Testis (tissue), 3 donors: ENCODE measurements around the gene CCDC150. TPM values are rescaled to one million over a fixed set of nuclear protein-coding genes. Genes with fewer than 3 reads are reported as not detected.

ENCODE experiments used
- DNase-seq: peaks from one replicate; pipeline ENCODE4 v3.0.0-alpha.2; 2019
- H3K27ac ChIP-seq, 2 donors: fragments of 200-600 bp; sonication (generic); one replicate each; pipeline ENCODE4 v1.5.1; 2019
- H3K27me3 ChIP-seq: fragments of 200-600 bp; sonication (generic); one replicate; pipeline ENCODE4 v1.5.1; 2019
- H3K36me3 ChIP-seq: fragments of 200-600 bp; sonication (generic); one replicate; pipeline ENCODE4 v1.5.1; 2017; ENCODE audit warnings: low read depth; ENCODE audit errors: missing control alignments
- H3K4me1 ChIP-seq: fragments of 200-600 bp; sonication (generic); one replicate; pipeline ENCODE4 v1.5.1; 2019
- H3K4me3 ChIP-seq, 2 donors: fragments of 200-600 bp; sonication (generic); one replicate each; pipeline ENCODE4 v1.5.1; 2017 to 2019
- H3K9me3 ChIP-seq: fragments of 200-600 bp; sonication (generic); one replicate; pipeline ENCODE4 v1.5.1; 2017
- CTCF ChIP-seq, 3 experiments: fragments of 450-650 bp in 2 of 3; fragments of 200-600 bp in 1 of 3; sonication (generic) in 1 of 3; IDR thresholded peaks; one replicate each; pipeline ENCODE4 v1.5.1; 2016 to 2019; ENCODE audit warnings: antibody characterized with exemption in 3 of 3, mild to moderate bottlenecking in 2 of 3, moderate library complexity in 1 of 3
- POLR2A ChIP-seq: fragments of 450-650 bp; IDR thresholded peaks from one replicate; pipeline ENCODE4 v1.6.1; 2017; ENCODE audit warnings: antibody characterized with exemption, mild to moderate bottlenecking, moderate library complexity
- WGBS, 2 donors: methylation state at CpG; one replicate each; pipeline ENCODE4 v1.1.5; 2018; 5-methylcytosine and 5-hydroxymethylcytosine counted together
- intact Hi-C: fragments of 100-400 bp; cut with DNase I; formaldehyde crosslinking; loops from one replicate; pipeline ENCODE4 v1.15.1; 2023; ENCODE audit warnings: low total_unique reads
- polyA plus RNA-seq: library from polyadenylated mRNA; stranded (reverse); fragments of 350-450 nt; fragmentation: Illumina TruSeq; extraction: RNeasy Lipid Tissue Mini Kit (QIAGEN cat#74804); gene quantifications from one replicate; pipeline ENCODE4 v1.2.3, GENCODE V29; 2014; ENCODE audit warnings: low read depth, low replicate concordance; ENCODE audit not compliant: insufficient read depth
- total RNA-seq, 2 donors: library from RNA; depleted of rRNA; stranded (reverse); fragments of >200 nt; gene quantifications; one replicate each; pipeline ENCODE4 v1.2.3, GENCODE V29; 2016

CCDC150 gene
- total and polyA plus RNA-seq, 3 donors from 2014 or later, result 22.7 to 52.0 (median 31.7) TPM

DNA sequence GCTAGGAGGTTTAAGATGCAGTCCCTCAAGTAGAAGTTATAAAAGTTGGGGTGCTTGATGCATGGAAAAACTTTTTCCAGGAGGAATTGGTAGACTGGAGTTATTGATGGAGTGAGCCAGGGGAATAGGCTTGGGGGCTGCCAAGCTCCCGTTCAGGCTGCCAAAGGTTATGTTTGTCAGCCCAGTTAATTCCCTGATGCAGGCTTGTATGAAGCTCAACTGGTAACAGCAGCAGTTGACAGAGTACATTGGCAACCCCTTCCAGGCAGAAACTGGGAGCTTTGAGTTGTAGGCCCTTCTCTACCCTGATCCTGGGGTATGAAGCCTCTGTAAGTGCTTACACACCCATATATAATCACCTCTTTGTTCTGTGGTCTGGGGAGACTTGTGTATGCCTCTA, 16.2 kb downstream of the CCDC150 start:
- H3K9me3 ChIP-seq, result no peaks in the 10 kb centered on the region
- no peaks in the 10 kb centered on the region for H3K4me1 ChIP-seq
- WGBS, 2 donors, result 75 to 90% methylated on average over 1 of the region's 1 CpG
- H3K27me3 ChIP-seq, result no peaks in the 10 kb centered on the region
- H3K4me3 ChIP-seq, result no peak overlapping the region
- no peak for DNase-seq
- intact Hi-C loops, result no loop called here
- no peak for TF ChIP-seq CTCF (IDR thresholded peaks at IDR 0.05)
- TF ChIP-seq POLR2A, result no peak
- no peaks in the 10 kb centered on the region for H3K36me3 ChIP-seq
- H3K27ac ChIP-seq, result no peak overlapping the region

DNA sequence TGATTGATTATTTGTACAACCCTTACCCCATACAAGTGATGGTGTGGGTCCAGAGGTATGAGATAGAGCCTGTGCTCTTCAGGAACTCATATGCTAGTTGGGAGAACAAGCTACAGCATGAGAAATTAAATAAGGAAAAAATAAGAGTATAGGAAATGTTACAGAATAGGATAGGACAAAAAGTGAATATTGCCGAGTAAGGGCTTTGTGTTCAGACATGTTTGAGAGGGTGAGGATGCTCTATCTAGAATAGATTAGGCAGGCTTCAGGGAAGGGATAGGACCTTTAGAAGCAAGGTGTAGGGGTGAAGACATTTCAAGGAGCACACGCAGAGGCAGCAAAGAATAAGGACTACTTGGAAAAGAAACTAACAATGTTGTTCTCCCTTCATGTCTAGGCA, 17.8 kb downstream of the CCDC150 start:
- intact Hi-C loops, result no loop called here

DNA sequence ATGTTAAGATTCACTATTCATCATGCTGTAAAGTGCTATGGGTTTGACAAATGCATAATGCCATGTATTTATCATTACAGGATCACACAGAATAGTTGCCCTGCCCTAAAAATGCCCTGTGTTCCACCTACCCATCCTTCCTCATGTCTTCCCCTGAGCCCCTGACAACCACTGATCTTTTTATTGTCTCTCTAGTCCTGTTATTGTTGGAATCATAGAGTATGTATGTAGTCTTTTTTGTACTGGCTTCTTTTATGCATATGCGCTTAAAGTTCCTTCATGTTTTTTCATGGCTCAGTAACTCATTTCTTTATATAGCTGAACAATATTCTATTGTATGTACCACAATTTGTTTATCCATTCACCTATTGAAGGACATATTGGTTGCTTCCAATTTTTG, 20.3 kb downstream of the CCDC150 start:
- TF ChIP-seq POLR2A (no peak), CTCF (IDR thresholded peaks at IDR 0.05) (no peak)
- intact Hi-C loops, result no loop called here

More for the DNA sequence above, 17.8 kb downstream of the CCDC150 start:
- Histone ChIP-seq H3K27me3 (no peaks in the 10 kb centered on the region), H3K4me3 (no peak overlapping the region), H3K27ac (no peak overlapping the region), H3K9me3 (no peaks in the 10 kb centered on the region), H3K4me1 (no peaks in the 10 kb centered on the region), H3K36me3 (no peaks in the 10 kb centered on the region)
- TF ChIP-seq CTCF (IDR thresholded peaks at IDR 0.05), result no peak
- no peak for TF ChIP-seq POLR2A
- 93 to 100% methylated on average over 2 of the region's 2 CpGs for WGBS, 2 donors
- DNase-seq, result no peak

DNA sequence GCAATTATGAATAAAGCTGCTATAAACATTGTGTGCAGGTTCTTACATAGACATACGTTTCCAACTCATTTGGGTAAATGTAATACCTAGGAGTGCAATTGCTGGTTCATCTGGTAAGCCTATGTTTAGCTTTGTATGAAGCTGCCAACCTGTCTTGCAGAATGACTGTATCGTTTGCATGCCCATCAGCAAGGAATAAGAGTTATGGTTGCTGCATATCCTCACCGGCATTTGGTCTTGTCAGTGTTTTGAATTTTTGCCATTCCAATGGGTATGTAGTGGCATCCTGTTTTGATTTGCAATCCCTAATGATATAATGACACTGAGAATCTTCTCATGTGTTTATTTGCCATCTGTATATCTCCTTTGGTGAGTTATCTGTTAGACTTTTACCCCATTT, 20.7 kb downstream of the CCDC150 start:
- intact Hi-C loops, result no loop called here
- no peaks in the 10 kb centered on the region for H3K9me3 ChIP-seq
- WGBS, 2 donors, result 66 to 79% methylated on average over 3 of the region's 3 CpGs
- no peaks in the 10 kb centered on the region for H3K4me1 ChIP-seq
- no peak overlapping the region for H3K27ac ChIP-seq
- no peak for DNase-seq
- H3K4me3 ChIP-seq, result no peak overlapping the region
- TF ChIP-seq POLR2A (no peak), CTCF (IDR thresholded peaks at IDR 0.05) (no peak)
- H3K36me3 ChIP-seq, result no peaks in the 10 kb centered on the region
- H3K27me3 ChIP-seq, result no peaks in the 10 kb centered on the region

More for the DNA sequence above, 20.3 kb downstream of the CCDC150 start:
- Histone ChIP-seq H3K36me3 (no peaks in the 10 kb centered on the region), H3K4me1 (no peaks in the 10 kb centered on the region), H3K9me3 (no peaks in the 10 kb centered on the region), H3K4me3 (no peak overlapping the region), H3K27ac (no peak overlapping the region), H3K27me3 (no peaks in the 10 kb centered on the region)
- DNase-seq, result no peak
- WGBS, 2 donors, result 94 to 95% methylated on average over 1 of the region's 1 CpG

- intact Hi-C loops, result no loop called here
- Histone ChIP-seq H3K9me3 (no peaks in the 10 kb centered on the region), H3K27me3 (no peaks in the 10 kb centered on the region), H3K4me3 (no peak overlapping the region), H3K36me3 (no peaks in the 10 kb centered on the region), H3K4me1 (no peaks in the 10 kb centered on the region), H3K27ac (no peak overlapping the region)
- no peak for DNase-seq
- TF ChIP-seq CTCF (IDR thresholded peaks at IDR 0.05) (no peak), POLR2A (no peak)
Measured at GRCh38 chr2:196670342-196670741, 30.8 kb downstream of the CCDC150 start.
